Small intestine (tissue), 7 donors: ENCODE measurements around the gene BPIFB4. TPM values are rescaled to one million over a fixed set of nuclear protein-coding genes. Genes with fewer than 3 reads are reported as not detected.

Experiments
- DNase-seq, 2 donors: peaks; one replicate each; pipeline versions ENCODE4 v3.0.0 to v3.0.0-alpha.2; 2013
- FAIRE-seq: peaks from 2 replicates; lab custom pipeline; 2012; peaks lifted over from hg19 to GRCh38; lab: Jason Lieb, UNC
- H3K27ac ChIP-seq, 3 donors: one replicate each; pipeline ENCODE4 v1.5.1; 2013; ENCODE audit warnings: low read length in 2 of 3, mild to moderate bottlenecking in 2 of 3, control low read depth in 1 of 3, inconsistent platforms in 1 of 3, low read depth in 1 of 3, moderate library complexity in 1 of 3
- H3K27me3 ChIP-seq, 3 donors: one replicate each; pipeline ENCODE4 v1.6.1; 2013; ENCODE audit warnings: low read length in 3 of 3, inconsistent platforms in 1 of 3; ENCODE audit not compliant: control insufficient read depth in 3 of 3, insufficient read depth in 3 of 3
- H3K36me3 ChIP-seq, 3 donors: one replicate each; pipeline ENCODE4 v1.6.1; 2013; ENCODE audit warnings: low read length in 3 of 3, inconsistent platforms in 1 of 3, low read depth in 1 of 3, mild to moderate bottlenecking in 1 of 3, moderate library complexity in 1 of 3; ENCODE audit not compliant: control insufficient read depth in 3 of 3, insufficient read depth in 2 of 3
- H3K4me1 ChIP-seq, 3 donors: one replicate each; pipeline ENCODE4 v1.6.1; 2013; ENCODE audit warnings: low read length in 2 of 3, inconsistent platforms in 1 of 3, low read depth in 1 of 3, mild to moderate bottlenecking in 1 of 3, moderate library complexity in 1 of 3; ENCODE audit not compliant: control insufficient read depth in 3 of 3, insufficient read depth in 2 of 3
- H3K4me3 ChIP-seq, 3 donors: one replicate each; pipeline ENCODE4 v1.5.1; 2013; ENCODE audit warnings: low read length in 3 of 3, control low read depth in 1 of 3, inconsistent platforms in 1 of 3, low read depth in 1 of 3, mild to moderate bottlenecking in 1 of 3, moderate library complexity in 1 of 3
- H3K9me3 ChIP-seq, 2 donors: one replicate each; pipeline ENCODE4 v1.6.1; 2013; ENCODE audit warnings: low read depth in 1 of 2, low read length in 1 of 2; ENCODE audit not compliant: control insufficient read depth in 2 of 2, insufficient read depth in 1 of 2
- WGBS, 3 donors: extraction: QIAGEN DNeasy Blood & Tissue Kit; methylation state at CpG; one replicate each; pipeline ENCODE4 v1.1.7; 2013; 5-methylcytosine and 5-hydroxymethylcytosine counted together
- polyA plus RNA-seq, 4 donors: library from polyadenylated mRNA; stranded (reverse) in 3 of 4; unstranded in 1 of 4; fragments of 200-250 nt in 3 of 4; fragments of 120-200 nt in 1 of 4; gene quantifications; one replicate each; pipeline versions ENCODE4 v1.2.1 to v1.2.3, GENCODE V29; 2013
- donor health status: healthy with polysubstance abuse.
- donor health status: control.
- donor health status: control.
- donor health status: Bipolar disorder and iron deficiency.
- donor health status: healthy.

BPIFB4 gene
- polyA plus RNA-seq, 4 donors = 0.13 TPM; not detected in 3

DNA sequence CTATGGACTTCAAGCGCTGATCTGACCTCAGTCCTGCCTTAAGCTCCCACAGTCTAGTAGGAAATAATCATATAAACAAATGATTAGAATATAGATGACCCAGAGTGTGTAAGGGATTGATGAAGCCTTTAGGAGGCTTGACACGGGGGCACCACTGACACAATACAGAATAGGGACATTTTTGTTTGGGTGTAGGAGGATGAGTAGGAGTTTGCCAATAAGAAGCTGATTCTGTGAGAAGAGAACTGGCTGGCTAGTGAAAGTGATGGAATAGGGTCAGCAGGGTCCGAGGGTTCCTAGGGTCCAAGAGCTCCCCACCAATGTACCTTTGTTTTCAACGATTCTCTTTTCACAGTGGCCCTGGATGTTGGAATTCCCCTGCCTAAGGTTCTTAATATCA, 7.1 kb upstream of the BPIFB4 start:
- Histone ChIP-seq H3K36me3 (no peaks in the 10 kb centered on the region), H3K9me3 (no peaks in the 10 kb centered on the region), H3K27me3 (no peaks in the 10 kb centered on the region), H3K4me3 (no peak overlapping the region), H3K4me1 (no peaks in the 10 kb centered on the region), H3K27ac (no peak overlapping the region)
- DNase-seq (no peak), FAIRE-seq (no peak)
- whole genome bisulfite sequencing, 3 donors = 77 to 89% (median 80%) methylated on average over 4 of the region's 4 CpGs

DNA sequence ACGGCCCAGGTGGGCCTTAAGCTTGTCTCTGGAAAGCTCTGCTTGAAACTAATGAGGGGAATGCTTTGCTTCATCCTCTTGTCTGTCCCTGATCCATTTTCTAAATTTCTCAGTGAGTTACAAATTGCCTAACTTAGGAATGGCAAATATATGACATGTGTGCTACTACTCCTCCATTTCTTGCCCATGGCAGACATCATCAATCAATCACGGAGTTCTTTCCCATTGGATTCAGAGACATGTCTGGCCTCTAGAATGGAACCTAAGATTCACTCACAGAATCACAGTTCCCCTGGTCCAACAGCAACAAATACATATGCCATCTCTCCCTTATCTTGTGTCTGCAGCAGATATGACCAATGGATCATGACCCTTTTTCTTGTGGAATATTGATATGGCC, 6.6 kb upstream of the BPIFB4 start:
- H3K27ac ChIP-seq = no peak overlapping the region
- FAIRE-seq (no peak), DNase-seq (no peak)
- no peak overlapping the region for H3K4me3 ChIP-seq
- no peaks in the 10 kb centered on the region for H3K4me1 ChIP-seq
- WGBS, 3 donors = 70 to 82% (median 72%) methylated on average over 2 of the region's 2 CpGs
- no peaks in the 10 kb centered on the region for H3K27me3 ChIP-seq
- no peaks in the 10 kb centered on the region for H3K36me3 ChIP-seq
- H3K9me3 ChIP-seq = no peaks in the 10 kb centered on the region

DNA sequence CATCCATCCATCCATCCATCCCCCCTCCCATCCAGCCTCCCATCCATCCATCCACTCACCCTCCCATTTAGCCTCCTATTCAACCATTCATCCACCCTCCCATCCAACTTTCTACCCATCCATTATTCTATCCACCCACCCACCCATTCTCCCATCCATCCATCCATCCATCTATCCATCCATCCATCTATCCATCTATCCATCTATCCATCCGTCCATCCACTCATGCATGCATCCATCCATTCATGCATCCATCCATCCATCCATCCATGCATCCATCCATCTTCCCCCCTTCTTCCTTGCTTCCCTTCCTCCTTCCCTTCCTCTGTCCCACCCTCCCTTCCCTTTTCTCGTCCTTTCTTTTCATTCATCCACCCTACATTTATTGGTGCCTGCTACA, 4.8 kb upstream of the BPIFB4 start:
- Histone ChIP-seq H3K9me3 (no peaks in the 10 kb centered on the region), H3K27ac (no peak overlapping the region), H3K27me3 (no peaks in the 10 kb centered on the region), H3K4me1 (no peaks in the 10 kb centered on the region), H3K36me3 (no peaks in the 10 kb centered on the region), H3K4me3 (no peak overlapping the region)
- no peak for FAIRE-seq
- no peak for DNase-seq
- 70 to 90% (median 86%) methylated on average over 2 of the region's 2 CpGs for WGBS, 3 donors

DNA sequence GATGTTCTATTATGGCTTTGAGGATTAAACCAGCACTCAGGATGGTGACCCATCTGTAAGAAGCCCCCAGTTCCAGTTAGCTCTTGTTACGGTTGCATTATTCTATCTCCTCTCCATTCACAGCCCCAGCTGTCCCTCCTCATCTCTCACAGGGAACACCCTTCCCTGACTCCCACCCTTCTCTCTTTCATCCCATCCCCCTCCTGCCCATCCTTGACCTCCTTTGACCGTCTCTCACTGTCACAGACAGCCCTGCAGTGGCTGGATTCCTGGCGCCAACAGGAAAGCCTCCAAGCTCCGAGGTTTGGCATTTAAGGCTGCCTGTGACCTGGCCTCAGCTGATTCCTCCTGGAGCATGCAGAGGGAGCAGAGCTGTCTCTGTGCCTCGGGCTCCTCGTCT, 4.2 kb upstream of the BPIFB4 start:
- H3K36me3 ChIP-seq = no peaks in the 10 kb centered on the region
- FAIRE-seq (no peak), DNase-seq (no peak)
- H3K4me1 ChIP-seq = no peaks in the 10 kb centered on the region
- no peak overlapping the region for H3K27ac ChIP-seq
- 54 to 67% (median 59%) methylated on average over 6 of the region's 6 CpGs for WGBS, 3 donors
- no peaks in the 10 kb centered on the region for H3K27me3 ChIP-seq
- no peaks in the 10 kb centered on the region for H3K9me3 ChIP-seq
- no peak overlapping the region for H3K4me3 ChIP-seq

DNA sequence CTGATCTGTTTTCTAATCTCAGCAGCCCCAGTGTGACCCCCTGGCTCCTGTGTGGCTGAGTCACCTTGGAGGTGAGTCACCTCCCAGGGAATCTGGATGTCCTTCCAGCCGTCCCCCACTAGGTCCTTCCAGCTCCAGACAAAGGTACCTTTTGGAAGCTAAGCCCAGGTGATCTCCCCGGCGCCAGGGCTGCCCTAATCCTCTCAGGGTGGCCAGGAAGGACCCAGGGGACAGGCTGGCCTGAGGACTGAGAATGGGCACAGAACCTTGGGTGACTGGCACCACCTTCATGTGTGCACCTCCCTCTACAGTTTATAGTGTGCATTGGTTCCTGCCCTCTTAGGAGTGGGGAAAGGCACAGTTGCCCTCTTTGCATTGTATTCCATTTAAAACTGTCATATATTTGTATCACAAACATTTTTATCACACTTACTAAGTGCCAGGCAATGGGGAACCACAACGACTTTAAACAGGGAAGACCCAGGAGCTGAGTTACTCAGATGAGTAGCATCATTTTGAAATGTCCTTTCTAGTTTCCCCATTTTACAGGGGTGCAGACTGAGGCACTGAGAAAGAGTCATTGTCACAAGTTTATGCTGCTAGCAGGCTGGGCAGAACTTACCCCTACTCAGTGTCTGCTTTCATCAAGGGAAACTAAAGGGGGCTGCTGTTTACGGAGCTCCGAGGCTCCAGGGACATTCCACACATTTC, 2.6 kb upstream of the BPIFB4 start:
- no peaks in the 10 kb centered on the region for H3K4me1 ChIP-seq
- no peaks in the 10 kb centered on the region for H3K27me3 ChIP-seq
- H3K9me3 ChIP-seq = no peaks in the 10 kb centered on the region
- H3K27ac ChIP-seq = no peak overlapping the region
- no peaks in the 10 kb centered on the region for H3K36me3 ChIP-seq
- no peak overlapping the region for H3K4me3 ChIP-seq
- 36 to 65% (median 52%) methylated on average over 6 of the region's 6 CpGs for WGBS, 3 donors
- DNase-seq (no peak), FAIRE-seq (no peak)

DNA sequence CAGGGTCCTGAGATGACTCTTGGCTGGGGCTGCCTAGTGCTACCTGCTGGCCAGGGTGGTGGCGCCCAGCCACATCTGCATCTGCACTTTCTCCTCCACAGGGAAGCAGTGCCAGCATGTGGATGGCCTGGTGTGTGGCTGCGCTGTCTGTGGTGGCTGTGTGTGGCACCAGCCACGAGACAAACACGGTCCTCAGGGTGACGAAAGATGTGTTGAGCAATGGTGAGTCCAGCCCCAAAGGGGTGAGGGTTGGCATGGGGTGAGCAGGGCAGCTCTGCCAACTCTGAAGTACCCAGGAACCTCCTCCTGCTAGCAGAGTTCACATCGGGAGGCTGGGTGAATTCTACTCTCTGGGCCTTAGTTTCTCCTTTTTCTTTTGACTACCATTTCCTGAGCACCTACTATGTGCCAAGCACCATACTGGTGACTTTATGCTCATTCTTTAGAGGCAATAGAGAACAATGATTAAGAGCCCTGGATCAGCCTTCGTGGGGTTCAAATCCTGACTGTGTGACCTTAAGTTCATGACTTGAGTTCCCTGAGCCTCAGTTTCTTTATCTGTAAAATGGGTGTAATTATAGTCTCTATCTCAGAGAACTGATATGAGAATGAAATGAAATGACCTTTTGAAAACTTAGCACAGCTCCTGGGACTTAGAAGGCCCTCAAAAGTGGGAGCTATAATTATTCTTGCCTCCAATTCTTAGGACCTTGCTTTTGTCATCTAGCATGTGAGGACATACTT, 2.1 kb downstream of the BPIFB4 start:
- FAIRE-seq (no peak), DNase-seq (no peak)
- Histone ChIP-seq H3K27ac (no peak overlapping the region), H3K36me3 (no peaks in the 10 kb centered on the region), H3K4me3 (no peak overlapping the region), H3K4me1 (no peaks in the 10 kb centered on the region), H3K9me3 (no peaks in the 10 kb centered on the region), H3K27me3 (no peaks in the 10 kb centered on the region)
- WGBS, 3 donors = 71 to 82% (median 75%) methylated on average over 7 of the region's 7 CpGs

DNA sequence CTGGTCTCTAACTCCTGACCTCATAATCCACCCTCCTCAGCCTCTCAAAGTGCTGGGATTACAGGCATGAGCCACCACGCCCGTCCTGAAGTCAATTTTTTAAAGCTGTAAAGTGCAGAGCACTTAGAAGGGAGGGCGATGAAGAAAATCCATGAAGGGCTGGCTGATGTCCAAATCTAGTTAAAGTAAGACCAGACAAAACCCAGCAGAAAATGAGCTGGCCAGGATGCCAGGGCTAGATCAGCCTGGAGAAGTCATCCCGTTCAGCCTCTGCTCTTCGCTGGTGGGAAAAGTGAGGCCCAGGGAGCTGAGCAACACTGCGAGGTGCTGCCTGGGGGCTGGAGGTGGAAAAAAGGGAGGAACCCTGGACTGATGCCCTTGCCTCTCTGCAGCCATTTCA, 3.1 kb downstream of the BPIFB4 start:
- Histone ChIP-seq H3K4me3 (no peak overlapping the region), H3K27ac (no peak overlapping the region), H3K36me3 (no peaks in the 10 kb centered on the region), H3K9me3 (no peaks in the 10 kb centered on the region), H3K4me1 (no peaks in the 10 kb centered on the region), H3K27me3 (no peaks in the 10 kb centered on the region)
- no peak for FAIRE-seq
- 39 to 57% (median 52%) methylated on average over 6 of the region's 6 CpGs for WGBS, 3 donors
- DNase-seq = no peak

DNA sequence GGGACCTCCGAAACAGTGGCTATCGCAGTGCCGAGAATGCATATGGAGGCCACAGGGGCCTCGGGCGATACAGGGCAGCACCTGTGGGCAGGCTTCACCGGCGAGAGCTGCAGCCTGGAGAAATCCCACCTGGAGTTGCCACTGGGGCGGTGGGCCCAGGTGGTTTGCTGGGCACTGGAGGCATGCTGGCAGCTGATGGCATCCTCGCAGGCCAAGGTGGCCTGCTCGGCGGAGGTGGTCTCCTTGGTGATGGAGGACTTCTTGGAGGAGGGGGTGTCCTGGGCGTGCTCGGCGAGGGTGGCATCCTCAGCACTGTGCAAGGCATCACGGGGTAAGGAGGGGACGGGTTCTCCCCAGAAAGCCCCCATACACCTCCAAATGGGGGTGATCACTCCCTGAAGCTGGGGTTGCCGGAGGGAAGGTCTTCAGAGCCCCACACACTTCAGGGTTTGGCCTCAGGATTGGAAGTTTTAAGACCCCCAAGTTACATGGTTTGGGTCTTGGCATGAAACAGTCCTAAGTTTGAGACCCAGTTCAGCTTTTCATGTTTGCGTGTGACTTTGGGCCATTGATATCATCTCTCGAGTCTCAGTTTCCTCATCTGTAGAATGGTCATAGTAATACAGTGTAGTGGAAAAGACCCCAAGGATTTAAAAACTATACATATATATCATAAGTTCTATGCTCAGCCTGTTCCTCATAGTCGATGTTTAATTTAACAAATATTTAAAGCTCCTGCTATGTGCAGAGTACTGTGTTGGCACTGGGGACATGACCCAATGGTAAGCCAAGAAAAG, 4.3 kb downstream of the BPIFB4 start:
- H3K27me3 ChIP-seq = no peaks in the 10 kb centered on the region
- DNase-seq (no peak), FAIRE-seq (no peak)
- no peaks in the 10 kb centered on the region for H3K36me3 ChIP-seq
- H3K9me3 ChIP-seq = no peaks in the 10 kb centered on the region
- H3K27ac ChIP-seq = no peak overlapping the region
- no peaks in the 10 kb centered on the region for H3K4me1 ChIP-seq
- no peak overlapping the region for H3K4me3 ChIP-seq
- 87 to 93% (median 92%) methylated on average over 20 of the region's 20 CpGs for WGBS, 3 donors
